IPS-11a (cell line): ENCODE data around the gene TMEM47.

ENCODE experiments used
- H3K4me3 ChIP-seq: one replicate; pipeline ENCODE4 v1.5.1; 2013; ENCODE audit warnings: low read depth, low read length, control low read depth

The TMEM47 gene

GRCh38 chrX:34586346-34586911, 70.7 kb downstream of the TMEM47 start:
- no peak overlapping the region for H3K4me3 ChIP-seq

GRCh38 chrX:34585561-34585960, 71.5 kb downstream of the TMEM47 start:
- no peak overlapping the region for H3K4me3 ChIP-seq

GRCh38 chrX:34584781-34585180, 72.3 kb downstream of the TMEM47 start:
- no peak overlapping the region for H3K4me3 ChIP-seq

DNA sequence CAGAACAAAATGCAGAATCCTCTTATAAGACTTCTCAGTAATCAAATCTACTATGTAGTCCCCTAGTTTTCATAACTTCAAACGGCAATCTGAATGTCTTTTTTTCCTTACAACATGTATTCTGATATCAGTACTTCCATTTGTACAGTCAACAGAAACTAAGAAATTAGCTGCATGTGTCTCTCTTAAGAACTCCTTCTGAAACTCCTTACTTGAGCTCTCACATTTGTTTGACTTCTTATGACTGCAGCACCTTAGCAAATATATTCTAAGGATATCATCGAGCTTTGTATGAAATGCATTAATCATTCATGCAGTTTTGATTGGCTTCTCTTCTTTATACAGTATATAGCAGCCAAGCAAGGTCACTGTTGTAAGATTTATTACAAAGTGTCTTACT, 77.0 kb downstream of the TMEM47 start:
- H3K4me3 ChIP-seq, result no peak overlapping the region

- H3K4me3 ChIP-seq, result no peak overlapping the region
Observed at GRCh38 chrX:34578237-34578636, 78.8 kb downstream of the TMEM47 start.
